CD4-positive, alpha-beta T cell treated with Interleukin-17A for 1 hour (primary cell): ENCODE data around the gene ALK.

Experiments
- DNase-seq: peaks from one replicate; pipeline ENCODE4 v3.0.0-alpha.2; 2020

Gene ALK

GRCh38 chr2:29597035-29597434, 324.4 kb downstream of the ALK start:
- DNase-seq = no peak

GRCh38 chr2:29596584-29596983, 324.8 kb downstream of the ALK start:
- no peak for DNase-seq

GRCh38 chr2:29591600-29591999, 329.8 kb downstream of the ALK start:
- no peak for DNase-seq

GRCh38 chr2:29590211-29590610, 331.2 kb downstream of the ALK start:
- DNase-seq = no peak

GRCh38 chr2:29589440-29590103, 331.8 kb downstream of the ALK start:
- DNase-seq = no peak

GRCh38 chr2:29587402-29588190, 333.8 kb downstream of the ALK start:
- DNase-seq = no peak

GRCh38 chr2:29586919-29587318, 334.5 kb downstream of the ALK start:
- DNase-seq = no peak

- no peak for DNase-seq
Measured at GRCh38 chr2:29583548-29584156, 337.7 kb downstream of the ALK start.

- no peak for DNase-seq
Measured at GRCh38 chr2:29583104-29583503, 338.3 kb downstream of the ALK start.

GRCh38 chr2:29582062-29582461, 339.3 kb downstream of the ALK start:
- DNase-seq = no peak

- DNase-seq = no peak
Measured at GRCh38 chr2:29580223-29580622, 341.2 kb downstream of the ALK start.

GRCh38 chr2:29579495-29580169, 341.8 kb downstream of the ALK start:
- no peak for DNase-seq

GRCh38 chr2:29578084-29578598, 343.2 kb downstream of the ALK start:
- DNase-seq = no peak

GRCh38 chr2:29576231-29576630, 345.2 kb downstream of the ALK start:
- DNase-seq = no peak

GRCh38 chr2:29575370-29575890, 346.0 kb downstream of the ALK start:
- DNase-seq = no peak

GRCh38 chr2:29573612-29574011, 347.8 kb downstream of the ALK start:
- no peak for DNase-seq

- no peak for DNase-seq
Measured at GRCh38 chr2:29573147-29573546, 348.2 kb downstream of the ALK start.

- DNase-seq = no peak
Measured at GRCh38 chr2:29570539-29570938, 350.8 kb downstream of the ALK start.

- no peak for DNase-seq
Measured at GRCh38 chr2:29567906-29568520, 353.4 kb downstream of the ALK start.

GRCh38 chr2:29563697-29564096, 357.7 kb downstream of the ALK start:
- DNase-seq = no peak

GRCh38 chr2:29562896-29563295, 358.5 kb downstream of the ALK start:
- no peak for DNase-seq

GRCh38 chr2:29562319-29562718, 359.1 kb downstream of the ALK start:
- DNase-seq = no peak

- DNase-seq = no peak
Measured at GRCh38 chr2:29561628-29562027, 359.8 kb downstream of the ALK start.
